DMS153 treated with DMSO at 0.1 percent for 48 hours (cell line): ENCODE results near the gene ZNF664.

ENCODE experiments used
- DNase-seq: peaks from one replicate; lab custom pipeline; 2025; ENCODE audit not compliant: unreplicated experiment; lab: John Stamatoyannopoulos, UW

The ZNF664 gene

GRCh38 chr12:123958462-123958861 is 14.6 kb upstream of the ZNF664 start:
- no peak for DNase-seq

- no peak for DNase-seq
Measured at GRCh38 chr12:123958876-123959275, 14.1 kb upstream of the ZNF664 start.

GRCh38 chr12:123960029-123960735 is 12.8 kb upstream of the ZNF664 start:
- no peak for DNase-seq

GRCh38 chr12:123960856-123961255 is 12.2 kb upstream of the ZNF664 start:
- no peak for DNase-seq

GRCh38 chr12:123961585-123962345 is 11.2 kb upstream of the ZNF664 start:
- no peak for DNase-seq

DNA sequence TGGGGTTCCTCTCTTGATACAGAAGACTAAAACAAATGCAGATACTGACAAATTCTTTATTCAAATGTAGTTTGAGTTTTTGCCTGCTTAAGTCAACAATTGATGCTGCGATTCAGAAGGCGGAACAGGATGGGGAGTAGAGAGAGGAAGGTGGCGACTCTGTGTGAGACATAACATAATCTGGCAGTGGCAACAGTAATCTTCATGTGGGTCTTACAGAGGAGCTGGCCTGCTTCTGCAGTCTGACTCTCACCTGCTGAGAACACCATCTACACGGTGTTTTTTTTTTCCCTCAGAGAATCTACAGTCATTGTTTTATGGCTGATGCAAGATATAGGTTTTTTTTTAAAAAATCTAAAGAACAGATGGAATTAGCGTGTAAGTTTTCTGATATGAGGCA is 10.5 kb upstream of the ZNF664 start:
- no peak for DNase-seq

DNA sequence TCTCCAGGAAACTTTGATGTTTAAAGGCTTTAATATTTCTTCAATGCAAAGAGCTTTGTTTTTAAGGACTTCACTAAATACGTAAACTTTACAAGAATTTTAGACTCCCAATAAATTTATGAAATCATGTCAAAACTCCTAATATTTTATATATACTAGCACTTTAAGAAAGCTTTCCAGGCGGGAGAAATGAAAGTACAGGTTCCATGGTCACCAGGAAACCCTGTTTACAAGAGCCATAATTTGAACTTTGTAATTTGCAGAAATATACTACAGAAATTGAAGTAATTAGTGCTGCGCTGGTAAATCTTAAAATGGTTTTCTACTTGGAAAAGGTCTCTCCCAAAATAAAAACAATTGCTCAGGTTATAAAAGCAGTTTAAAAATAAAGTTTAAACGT is 9.2 kb upstream of the ZNF664 start:
- no peak for DNase-seq

GRCh38 chr12:123965382-123965781 is 7.6 kb upstream of the ZNF664 start:
- DNase-seq: no peak

- no peak for DNase-seq
Measured at GRCh38 chr12:123966596-123966995, 6.4 kb upstream of the ZNF664 start.

DNA sequence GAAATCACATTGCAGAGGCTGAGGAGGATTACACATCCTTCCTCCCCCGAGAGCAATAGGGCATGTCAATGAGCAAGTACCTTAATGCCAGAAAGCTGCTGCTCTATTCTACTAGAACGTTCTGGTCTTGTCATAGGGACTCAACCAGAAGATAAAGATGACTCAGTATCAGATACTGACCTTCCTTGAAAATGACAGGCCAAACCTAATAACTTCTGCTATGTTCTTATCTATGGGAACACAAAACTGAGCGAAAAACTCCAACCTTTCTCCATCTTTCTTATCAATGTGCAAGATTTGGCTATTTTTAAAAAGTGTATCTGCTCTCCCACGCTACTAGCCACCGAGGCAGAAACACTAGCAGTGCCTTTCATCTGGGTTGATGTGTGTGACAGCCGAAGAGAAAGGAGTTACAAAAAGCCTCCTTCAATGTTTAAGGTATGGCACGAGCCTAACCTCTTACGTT is 5.9 kb upstream of the ZNF664 start:
- no peak for DNase-seq

DNA sequence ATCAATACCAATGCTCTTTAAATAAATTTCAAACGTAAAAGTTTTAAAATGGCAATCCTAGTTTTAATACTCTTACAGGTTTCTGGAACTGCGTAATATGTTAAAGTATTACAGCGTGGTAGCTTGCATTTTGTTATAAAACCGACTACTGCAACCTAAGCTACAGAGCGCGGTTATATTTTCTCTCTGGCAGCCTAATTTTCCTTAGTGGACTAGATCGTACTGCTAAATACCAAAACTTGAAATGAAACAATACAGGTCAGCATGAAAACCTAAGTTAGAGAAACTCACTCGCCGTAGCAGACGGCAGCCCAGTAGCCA is 1.6 kb upstream of the ZNF664 start:
- no peak for DNase-seq

DNA sequence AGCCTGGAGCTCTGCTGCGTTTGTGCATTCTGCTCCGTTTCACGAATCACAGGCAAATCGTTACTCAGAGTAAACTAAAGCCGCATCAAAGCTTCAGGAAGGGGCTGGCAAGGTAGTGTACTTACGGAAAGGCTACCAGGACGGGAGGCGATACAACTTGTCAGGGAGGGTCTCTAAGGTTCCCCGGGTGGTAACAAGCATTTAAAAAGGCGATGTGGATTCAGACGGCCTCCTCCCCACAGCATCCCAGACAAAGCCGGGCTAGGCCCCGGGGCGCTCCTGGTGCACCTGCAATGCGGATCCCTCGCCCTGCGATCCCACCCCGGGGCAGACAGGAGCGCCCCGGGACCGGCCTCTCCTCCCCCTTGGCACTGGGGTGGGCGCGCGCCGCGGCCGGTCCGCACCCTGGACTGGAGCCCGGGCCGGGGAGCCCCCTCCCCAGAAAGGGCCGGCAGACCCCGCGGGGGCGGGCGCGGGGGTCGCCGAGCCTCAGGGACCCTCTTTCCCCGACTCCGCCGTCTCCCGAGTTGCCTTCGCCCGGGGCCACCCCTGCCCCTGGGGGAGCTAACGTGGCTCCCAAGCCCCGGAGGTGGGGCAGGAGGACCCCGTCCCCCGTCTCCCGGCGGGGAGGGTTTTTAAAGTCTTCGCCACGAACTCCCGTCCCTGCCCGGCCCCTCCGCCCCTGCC is 1.1 kb upstream of the ZNF664 start:
- peak; percentile 32 for DNase-seq

DNA sequence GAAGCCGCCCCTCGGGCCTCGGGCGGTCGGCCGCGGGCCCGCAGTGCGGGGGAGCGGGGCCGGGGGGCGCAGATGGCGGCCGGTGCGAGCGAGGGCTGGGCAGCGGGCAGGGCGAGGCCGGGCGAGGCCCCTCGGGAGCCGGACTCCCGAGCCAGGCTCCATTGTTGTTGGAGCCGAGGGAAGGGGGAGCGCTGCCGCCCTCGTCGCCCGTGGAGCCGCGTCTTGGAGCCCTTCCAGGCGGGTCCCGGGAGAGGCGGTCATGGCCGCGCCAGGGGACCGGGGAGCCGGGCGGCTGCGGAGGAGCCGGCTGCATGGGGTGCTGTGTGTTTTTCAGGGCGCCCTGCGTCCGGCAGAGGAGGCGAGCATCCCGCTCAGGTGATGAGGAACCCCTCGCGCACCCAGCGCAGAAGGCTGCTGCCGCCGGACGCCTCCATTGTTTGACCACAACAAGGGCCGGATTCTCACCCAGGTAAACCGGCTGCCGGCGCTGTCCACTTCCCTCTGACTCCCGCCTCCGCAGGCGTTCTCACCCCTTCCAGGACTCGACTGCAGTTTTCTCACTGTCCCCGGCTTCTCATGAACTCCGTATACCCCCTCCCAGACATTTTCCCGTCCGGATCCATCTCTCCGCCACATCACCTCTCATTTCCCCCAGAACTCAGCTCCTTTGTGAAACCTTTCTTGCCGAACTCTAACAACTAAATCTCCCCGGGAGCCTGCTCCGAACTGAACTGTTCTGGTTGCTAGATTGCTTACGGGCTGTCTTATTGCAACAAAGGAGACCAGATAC is 732 bp downstream of the ZNF664 start:
- DNase-seq: no peak

DNA sequence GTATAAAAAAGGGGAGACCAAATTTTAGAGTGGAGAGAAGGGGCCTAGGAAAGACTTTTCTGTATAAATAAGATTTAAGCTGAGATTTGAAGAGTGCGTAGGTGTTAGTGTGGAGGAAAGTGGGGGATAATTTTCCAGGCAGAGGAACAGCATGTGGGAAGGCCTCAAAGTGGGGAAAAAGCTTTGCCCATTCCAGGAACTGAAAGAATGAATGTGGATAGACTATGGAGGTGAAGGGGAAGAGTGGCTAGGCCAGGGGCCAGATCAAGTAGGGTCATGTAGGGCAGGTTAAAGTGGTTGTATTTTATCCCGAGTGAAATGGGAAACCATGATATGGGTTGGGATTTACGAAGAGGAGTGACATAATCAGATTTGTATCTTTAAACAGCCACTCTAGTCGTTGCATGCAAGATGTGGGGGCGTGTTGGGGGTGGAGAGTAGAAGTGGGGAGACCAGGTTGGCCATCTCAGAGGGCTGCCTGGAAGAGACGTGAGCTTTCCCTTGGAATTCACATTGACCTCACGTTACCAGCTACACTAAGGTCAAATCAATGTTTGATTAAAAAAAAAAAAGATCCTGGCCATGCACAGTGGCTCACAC is 3.3 kb downstream of the ZNF664 start:
- DNase-seq: no peak

- DNase-seq: no peak
Measured at GRCh38 chr12:123979566-123979965, 6.6 kb downstream of the ZNF664 start.

GRCh38 chr12:123982269-123982668 is 9.3 kb downstream of the ZNF664 start:
- DNase-seq: no peak

DNA sequence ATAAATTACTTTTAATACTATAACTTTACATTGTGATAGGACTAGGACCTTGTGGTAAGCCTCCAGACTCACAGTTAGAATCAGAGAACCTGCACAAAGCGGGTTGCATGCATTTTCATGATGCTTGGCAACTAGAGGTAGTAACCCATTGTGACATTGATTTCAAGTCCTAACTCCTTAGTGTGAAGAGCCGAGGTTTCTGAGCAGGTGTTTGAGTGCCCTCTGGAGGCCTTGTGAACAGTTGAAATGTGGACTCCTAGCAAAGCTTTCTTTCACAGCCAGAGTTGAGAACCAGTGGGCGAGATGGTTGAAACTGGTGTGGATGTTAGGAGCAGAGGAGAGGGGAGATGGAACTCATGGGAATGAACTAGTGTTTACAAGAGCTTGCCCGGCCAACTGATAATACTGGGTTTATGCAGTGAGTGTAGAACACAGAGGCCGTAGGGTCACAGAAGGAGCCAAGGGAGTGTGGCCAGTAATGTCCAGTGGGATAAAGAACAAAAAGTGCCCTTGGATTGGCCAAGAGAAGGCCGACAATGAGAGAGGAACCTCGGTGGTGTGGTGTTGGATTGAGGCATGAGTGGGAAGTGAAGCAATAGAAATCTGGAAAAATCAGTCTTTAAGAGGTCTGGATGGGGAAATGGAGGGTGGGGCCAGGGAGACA is 10.9 kb downstream of the ZNF664 start:
- DNase-seq: peak; percentile 37

DNA sequence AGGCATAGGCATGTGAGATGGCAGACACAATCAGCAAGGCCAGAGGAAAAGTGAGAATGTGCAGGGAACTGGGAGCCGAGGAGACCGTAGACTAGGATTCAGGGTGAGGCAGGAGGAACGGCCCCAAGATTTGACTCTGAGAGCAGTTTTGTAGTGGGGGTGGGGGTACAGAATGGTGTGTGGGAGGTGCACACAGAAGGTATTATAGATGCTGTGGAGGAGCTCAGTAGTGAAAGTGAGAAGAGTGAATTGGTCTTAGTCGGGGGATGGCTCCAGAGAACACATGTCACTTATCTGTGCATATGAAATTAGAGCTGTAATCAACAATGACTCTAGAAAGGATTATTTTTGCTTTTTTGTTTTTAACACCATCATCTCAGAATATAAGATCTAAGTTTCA is 11.9 kb downstream of the ZNF664 start:
- DNase-seq: no peak

DNA sequence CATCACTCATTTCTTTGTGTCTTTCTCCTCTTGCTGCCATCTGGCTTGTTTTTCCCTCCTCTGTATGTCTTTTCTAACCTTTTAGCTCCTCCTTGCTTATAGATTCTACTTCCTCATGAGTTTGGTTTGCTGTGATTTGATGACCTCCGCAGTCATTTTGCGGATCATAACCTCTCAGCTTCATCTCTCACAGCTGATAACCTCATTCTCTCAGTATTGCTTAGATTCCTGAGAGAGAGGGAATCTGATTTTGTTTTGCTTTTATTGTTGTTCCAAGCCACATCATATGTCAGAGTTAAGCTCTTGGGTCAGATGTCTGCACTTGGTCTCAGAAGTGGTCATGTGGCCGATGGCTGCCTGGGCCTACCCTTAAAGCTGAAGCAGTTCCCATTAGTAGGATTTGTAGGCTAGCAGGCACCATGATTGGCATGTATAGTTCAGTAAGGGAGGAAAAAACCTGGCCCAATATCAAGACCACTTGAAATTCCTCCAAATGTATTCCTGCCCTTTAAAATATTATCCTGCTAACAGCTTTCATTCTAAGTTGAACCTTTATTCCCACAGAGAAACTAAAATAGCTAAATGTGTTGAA is 13.5 kb downstream of the ZNF664 start:
- no peak for DNase-seq

DNA sequence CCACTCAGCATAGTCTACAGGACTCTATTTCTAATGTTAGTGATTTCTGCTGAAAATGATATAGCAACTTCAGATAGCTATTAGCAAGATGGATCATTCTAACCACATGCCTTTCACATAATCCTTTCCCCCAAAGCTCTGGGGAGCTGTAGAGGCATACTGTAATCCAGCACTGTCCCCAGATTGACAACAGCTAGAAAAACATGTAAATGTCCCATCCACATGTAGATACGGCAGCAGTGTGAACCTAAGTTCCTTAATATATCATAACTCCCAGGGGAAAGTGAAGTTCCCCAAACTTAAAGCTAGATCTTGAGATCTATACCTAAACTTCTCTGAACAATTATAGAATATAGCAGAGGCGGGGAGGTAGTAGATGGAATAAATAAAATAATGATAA is 14.0 kb downstream of the ZNF664 start:
- DNase-seq: no peak
